ENCODE measurements around the gene LMO1. TPM values are rescaled to one million over a fixed set of nuclear protein-coding genes. Genes with fewer than 3 reads are reported as not detected.

LMO1 gene
- total RNA-seq, 4 donors from 2014 or later, result 6.2 to 29.4 (median 8.2) TPM

- 77% methylated on average over 3 of the region's 3 CpGs for WGBS
- DNase-seq (ENCODE audit: low spot score in 2 of 2), result peak in 1 of 2 donors; percentile 45
- no peak for TF ChIP-seq EP300 (IDR thresholded peaks at IDR 0.05)
- TF ChIP-seq CTCF (IDR thresholded peaks at IDR 0.05), result no peak
- TF ChIP-seq POLR2A (IDR thresholded peaks at IDR 0.05), result no peak
- TF ChIP-seq POLR2AphosphoS5 (IDR thresholded peaks at IDR 0.05), result no peak
Measured at GRCh38 chr11:8285228-8285627, 21.6 kb upstream of the LMO1 start.

GRCh38 chr11:8283465-8284230 is 20.0 kb upstream of the LMO1 start:
- H3K36me3 ChIP-seq, result no peaks in the 10 kb centered on the region
- peak overlapping the region; percentile 29 for H3K4me3 ChIP-seq
- H3K27me3 ChIP-seq, result no peaks in the 10 kb centered on the region
- peak in 1 of 2 donors; percentile 73 for DNase-seq (ENCODE audit: low spot score in 2 of 2)
- TF ChIP-seq CTCF (IDR thresholded peaks at IDR 0.05) (no peak), POLR2A (IDR thresholded peaks at IDR 0.05) (no peak), EP300 (IDR thresholded peaks at IDR 0.05) (no peak), POLR2AphosphoS5 (IDR thresholded peaks at IDR 0.05) (no peak)
- no peak overlapping the region for H3K27ac ChIP-seq
- H3K4me1 ChIP-seq, result peaks cover 15% of the 10 kb centered on the region
- no peaks in the 10 kb centered on the region for H3K9me3 ChIP-seq
- WGBS, result 3% methylated on average over 24 of the region's 32 CpGs

More at GRCh38 chr11:8285228-8285627, 21.6 kb upstream of the LMO1 start:
- Histone ChIP-seq H3K27ac (no peak overlapping the region), H3K27me3 (no peaks in the 10 kb centered on the region), H3K36me3 (no peaks in the 10 kb centered on the region), H3K4me3 (no peak overlapping the region), H3K9me3 (no peaks in the 10 kb centered on the region), H3K4me1 (peaks cover 18% of the 10 kb centered on the region)

GRCh38 chr11:8283100-8283464 is 19.4 kb upstream of the LMO1 start:
- no peak for DNase-seq (ENCODE audit: low spot score in 2 of 2)
- Histone ChIP-seq H3K27me3 (no peaks in the 10 kb centered on the region), H3K4me3 (peak overlapping the region; percentile 29), H3K4me1 (peaks cover 16% of the 10 kb centered on the region), H3K27ac (no peak overlapping the region), H3K9me3 (no peaks in the 10 kb centered on the region), H3K36me3 (no peaks in the 10 kb centered on the region)
- 31% methylated on average over 8 of the region's 8 CpGs for WGBS
- no peak for TF ChIP-seq POLR2A (IDR thresholded peaks at IDR 0.05)
- TF ChIP-seq EP300 (IDR thresholded peaks at IDR 0.05), result no peak
- no peak for TF ChIP-seq CTCF (IDR thresholded peaks at IDR 0.05)
- no peak for TF ChIP-seq POLR2AphosphoS5 (IDR thresholded peaks at IDR 0.05)

- H3K4me1 ChIP-seq, result peaks cover 19% of the 10 kb centered on the region
- no peak overlapping the region for H3K4me3 ChIP-seq
- TF ChIP-seq CTCF (IDR thresholded peaks at IDR 0.05), result no peak
- TF ChIP-seq POLR2AphosphoS5 (IDR thresholded peaks at IDR 0.05), result no peak
- 63% methylated on average over 10 of the region's 10 CpGs for WGBS
- no peaks in the 10 kb centered on the region for H3K27me3 ChIP-seq
- no peaks in the 10 kb centered on the region for H3K9me3 ChIP-seq
- H3K27ac ChIP-seq, result no peak overlapping the region
- peak in 1 of 2 donors; percentile 40 for DNase-seq (ENCODE audit: low spot score in 2 of 2)
- H3K36me3 ChIP-seq, result no peaks in the 10 kb centered on the region
Measured at GRCh38 chr11:8282631-8283030, 19.0 kb upstream of the LMO1 start.

GRCh38 chr11:8281266-8281665 is 17.6 kb upstream of the LMO1 start:
- TF ChIP-seq EP300 (IDR thresholded peaks at IDR 0.05) (no peak), POLR2AphosphoS5 (IDR thresholded peaks at IDR 0.05) (no peak), CTCF (IDR thresholded peaks at IDR 0.05) (no peak), POLR2A (IDR thresholded peaks at IDR 0.05) (no peak)
- no peak for DNase-seq (ENCODE audit: low spot score in 2 of 2)

More at GRCh38 chr11:8281266-8281665, 17.6 kb upstream of the LMO1 start:
- WGBS, result 96% methylated on average over 2 of the region's 2 CpGs
- Histone ChIP-seq H3K27me3 (no peaks in the 10 kb centered on the region), H3K4me3 (no peak overlapping the region), H3K36me3 (no peaks in the 10 kb centered on the region), H3K27ac (no peak overlapping the region), H3K4me1 (peaks cover 22% of the 10 kb centered on the region), H3K9me3 (no peaks in the 10 kb centered on the region)

All from suprapubic skin (tissue), 4 donors.